GM23338 (cell line): ENCODE measurements around the gene SPATA31C1. TPM values are rescaled to one million over a fixed set of nuclear protein-coding genes. Genes with fewer than 3 reads are reported as not detected.

Source experiments
- ATAC-seq: fragments of 200-7000 bp; cut with Tn5 transposase; 3 replicates; pipeline ENCODE4 v1.9.1; 2020
- DNase-seq: peaks from one replicate; pipeline ENCODE4 v3.0.0-alpha.2; 2015; ENCODE audit warnings: low spot score
- H2AFZ ChIP-seq: fragments of 200-600 bp; sonication (generic); 2 replicates; pipeline ENCODE4 v1.8.0; 2016; ENCODE audit warnings: antibody characterized with exemption, mild to moderate bottlenecking, moderate library complexity
- H3F3A ChIP-seq: fragments of 200-600 bp; sonication (generic); replicated peaks from 2 replicates; pipeline ENCODE4 v1.8.0; 2017; ENCODE audit warnings: antibody characterized with exemption, mixed run types, low read depth
- H3K27ac ChIP-seq: fragments of 200-600 bp; sonication (generic); 2 replicates; pipeline ENCODE4 v1.6.1; 2016; ENCODE audit warnings: low read depth
- H3K27me3 ChIP-seq: fragments of 200-600 bp; sonication (generic); 2 replicates; pipeline ENCODE4 v1.8.0; 2016; ENCODE audit warnings: mild to moderate bottlenecking, mixed run types, moderate library complexity; ENCODE audit not compliant: insufficient read depth
- H3K36me3 ChIP-seq: fragments of 200-600 bp; sonication (generic); 2 replicates; pipeline ENCODE4 v1.8.0; 2016; ENCODE audit warnings: mild to moderate bottlenecking; ENCODE audit not compliant: insufficient read depth
- H3K4me1 ChIP-seq: fragments of 200-600 bp; sonication (generic); 2 replicates; pipeline ENCODE4 v1.8.0; 2016; ENCODE audit warnings: mild to moderate bottlenecking, moderate library complexity; ENCODE audit not compliant: insufficient read depth
- H3K4me2 ChIP-seq: fragments of 200-600 bp; sonication (generic); 2 replicates; pipeline ENCODE4 v1.7.1; 2017; ENCODE audit warnings: mixed run types
- H3K4me3 ChIP-seq: fragments of 200-600 bp; sonication (generic); 2 replicates; pipeline ENCODE4 v1.6.1; 2016; ENCODE audit warnings: mixed run types
- H3K79me2 ChIP-seq: fragments of 200-600 bp; sonication (generic); replicated peaks from 2 replicates; pipeline ENCODE4 v1.8.0; 2017; ENCODE audit warnings: mild to moderate bottlenecking; ENCODE audit not compliant: insufficient read depth
- H3K9me2 ChIP-seq: fragments of 200-600 bp; sonication (generic); 2 replicates; pipeline ENCODE4 v1.8.0; 2017; ENCODE audit not compliant: insufficient read depth
- H4K20me1 ChIP-seq: fragments of 200-600 bp; sonication (generic); replicated peaks from 2 replicates; pipeline ENCODE4 v1.8.0; 2017; ENCODE audit warnings: mild to moderate bottlenecking; ENCODE audit not compliant: insufficient read depth
- H3K27ac Mint-ChIP-seq: 2 replicates; pipeline ENCODE4 v1.8.0; 2020; ENCODE audit warnings: inconsistent platforms, mild to moderate bottlenecking, moderate library complexity, mixed read lengths
- H3K27me3 Mint-ChIP-seq: 3 replicates; pipeline ENCODE4 v1.8.0; 2022; ENCODE audit warnings: low read depth, mild to moderate bottlenecking, moderate library complexity, mixed read lengths, inconsistent platforms; ENCODE audit not compliant: insufficient read depth, poor library complexity
- H3K36me3 Mint-ChIP-seq: 3 replicates; pipeline ENCODE4 v1.8.0; 2021; ENCODE audit warnings: low read depth, mild to moderate bottlenecking, inconsistent platforms, moderate library complexity, mixed read lengths
- H3K4me1 Mint-ChIP-seq: 3 replicates; pipeline ENCODE4 v1.8.0; 2020; ENCODE audit warnings: mild to moderate bottlenecking, inconsistent platforms, mixed read lengths
- H3K4me3 Mint-ChIP-seq: 3 replicates; pipeline ENCODE4 v1.8.0; 2021; ENCODE audit warnings: moderate library complexity, mild to moderate bottlenecking, inconsistent platforms, mixed read lengths
- H3K9me3 Mint-ChIP-seq: 3 replicates; pipeline ENCODE4 v1.8.0; 2020; ENCODE audit warnings: moderate library complexity, mild to moderate bottlenecking, inconsistent platforms, mixed read lengths
- EZH2 ChIP-seq: fragments of 200-600 bp; sonication (generic); IDR thresholded peaks from one replicate; pipeline ENCODE4 v1.8.0; 2017; ENCODE audit warnings: antibody characterized with exemption, mild to moderate bottlenecking, low read depth; ENCODE audit not compliant: unreplicated experiment
- EZH2phosphoT487 ChIP-seq: fragments of 200-600 bp; sonication (generic); IDR thresholded peaks from one replicate; pipeline ENCODE4 v1.8.1; 2018; ENCODE audit warnings: antibody characterized with exemption; ENCODE audit not compliant: unreplicated experiment
- JUNB ChIP-seq: IDR thresholded peaks from one replicate; pipeline ENCODE4 v1.6.1; 2016; ENCODE audit warnings: antibody characterized with exemption; ENCODE audit not compliant: unreplicated experiment
- NANOG ChIP-seq: IDR thresholded peaks from 2 replicates; pipeline ENCODE4 v1.6.1; 2016; ENCODE audit warnings: antibody characterized with exemption, borderline replicate concordance
- POLR2AphosphoS5 ChIP-seq: IDR thresholded peaks from 2 replicates; pipeline ENCODE4 v1.6.1; 2016; ENCODE audit warnings: antibody characterized with exemption, low read depth
- ZNF114 ChIP-seq: fragments of 250-450 bp; sonication (Bioruptor Pico); IDR thresholded peaks from 2 replicates; pipeline ENCODE4 v1.5.0; 2020; ENCODE audit warnings: mild to moderate bottlenecking, moderate library complexity
- ZNF331 ChIP-seq: fragments of 250-450 bp; sonication (Bioruptor Pico); IDR thresholded peaks from 2 replicates; pipeline ENCODE4 v1.5.0; 2020; ENCODE audit warnings: low read depth, mild to moderate bottlenecking, moderate library complexity
- polyA plus RNA-seq: library from polyadenylated mRNA; unstranded; fragments of >200 nt; fragmentation: Nextera tagmentation; extraction: Ambion mirVana; gene quantifications from 2 replicates; pipeline ENCODE4 v1.2.1, GENCODE V29; 2016
- total RNA-seq: library from RNA; depleted of rRNA; stranded (reverse); fragments of >200 nt; shearing (Covaris generic); gene quantifications from 2 replicates; pipeline ENCODE4 v1.2.3, GENCODE V29; 2014
- TF ChIP-seq, protein P1 (sequence below): IDR thresholded peaks from 2 replicates; pipeline ENCODE4 v1.6.1; 2016; ENCODE audit warnings: antibody characterized with exemption
- TF ChIP-seq, protein P2 (sequence below), 2 experiments: fragments of 200-600 bp in 1 of 2; sonication (generic) in 1 of 2; conservative IDR thresholded peaks; 2 replicates each; pipeline versions ENCODE4 v1.5.1 to v1.6.1; 2016 to 2017; ENCODE audit warnings: antibody characterized with exemption in 2 of 2, low read depth in 2 of 2, mild to moderate bottlenecking in 2 of 2, moderate library complexity in 1 of 2
- TF ChIP-seq, protein P3 (sequence below): IDR thresholded peaks from one replicate; pipeline ENCODE4 v1.6.1; 2018; ENCODE audit warnings: antibody characterized with exemption; ENCODE audit not compliant: unreplicated experiment

SPATA31C1 gene
- total and polyA plus RNA-seq, 2 experiments from 2014 or later: not detected

DNA sequence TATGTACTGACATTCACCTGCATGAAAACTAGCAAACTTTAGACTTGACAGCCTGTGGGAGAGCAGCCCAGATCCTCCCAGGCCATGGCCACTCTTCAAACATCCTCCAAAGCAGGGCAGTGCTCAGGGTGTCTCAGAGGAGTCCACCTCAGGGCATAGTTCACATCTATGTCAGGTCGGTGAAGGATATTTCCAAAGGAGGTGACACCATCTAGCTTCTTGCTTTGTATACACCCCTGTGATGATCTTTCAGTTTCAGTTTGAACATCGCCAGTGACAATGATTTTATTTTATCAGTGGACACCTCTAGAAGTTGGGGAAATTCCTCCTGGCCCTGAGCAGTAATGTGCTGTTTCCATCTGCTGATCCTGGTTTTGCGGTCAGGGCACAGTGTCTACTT, 36.5 kb downstream of the SPATA31C1 start:
- Histone ChIP-seq H3K4me3 (no peak overlapping the region), H3K27me3 (no peaks in the 10 kb centered on the region), H3K79me2 (no peaks in the 10 kb centered on the region), H4K20me1 (no peaks in the 10 kb centered on the region), H2AFZ (no peak overlapping the region), H3K9me2 (no peaks in the 10 kb centered on the region), H3K4me1 (no peaks in the 10 kb centered on the region), H3K36me3 (no peaks in the 10 kb centered on the region), H3F3A (no peaks in the 10 kb centered on the region), H3K27ac (no peak overlapping the region), H3K4me2 (no peak overlapping the region)
- DNase-seq: no peak
- H3K27me3 Mint-ChIP-seq: peaks cover 2% of the 10 kb centered on the region
- H3K4me1 Mint-ChIP-seq: no peaks in the 10 kb centered on the region; the same call in 2 of the 3 replicates
- TF ChIP-seq EZH2phosphoT487 (no peak), EZH2 (no peak)
- no peak overlapping the region for H3K27ac Mint-ChIP-seq
- H3K36me3 Mint-ChIP-seq: peaks cover 7% of the 10 kb centered on the region; the same call in 2 of the 3 replicates
- ATAC-seq: no peak
- H3K9me3 Mint-ChIP-seq: peaks cover 22% of the 10 kb centered on the region
- H3K4me3 Mint-ChIP-seq: no peak overlapping the region

DNA sequence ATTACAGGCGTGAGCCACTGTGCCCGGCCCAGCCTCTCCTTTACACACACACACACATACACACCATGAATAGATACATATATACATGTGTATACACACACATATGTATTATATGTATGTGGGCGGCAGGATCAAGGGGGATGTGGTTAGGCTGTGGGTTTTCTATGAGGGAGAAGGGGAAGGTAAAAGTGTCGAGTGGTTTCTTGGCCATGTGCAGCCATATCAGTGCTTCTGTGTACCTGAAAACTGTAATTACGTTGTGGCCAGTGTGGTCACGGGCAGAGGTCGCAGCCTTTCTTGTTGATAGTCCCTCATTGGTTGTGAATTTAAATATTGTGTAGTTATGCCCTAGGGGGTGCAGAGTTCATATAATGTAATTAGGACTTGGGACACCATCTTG, 40.1 kb downstream of the SPATA31C1 start:
- TF ChIP-seq, protein P1, sequence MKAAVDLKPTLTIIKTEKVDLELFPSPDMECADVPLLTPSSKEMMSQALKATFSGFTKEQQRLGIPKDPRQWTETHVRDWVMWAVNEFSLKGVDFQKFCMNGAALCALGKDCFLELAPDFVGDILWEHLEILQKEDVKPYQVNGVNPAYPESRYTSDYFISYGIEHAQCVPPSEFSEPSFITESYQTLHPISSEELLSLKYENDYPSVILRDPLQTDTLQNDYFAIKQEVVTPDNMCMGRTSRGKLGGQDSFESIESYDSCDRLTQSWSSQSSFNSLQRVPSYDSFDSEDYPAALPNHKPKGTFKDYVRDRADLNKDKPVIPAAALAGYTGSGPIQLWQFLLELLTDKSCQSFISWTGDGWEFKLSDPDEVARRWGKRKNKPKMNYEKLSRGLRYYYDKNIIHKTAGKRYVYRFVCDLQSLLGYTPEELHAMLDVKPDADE: no peak
- TF ChIP-seq ZNF331: no peak
- TF ChIP-seq, protein P2, sequence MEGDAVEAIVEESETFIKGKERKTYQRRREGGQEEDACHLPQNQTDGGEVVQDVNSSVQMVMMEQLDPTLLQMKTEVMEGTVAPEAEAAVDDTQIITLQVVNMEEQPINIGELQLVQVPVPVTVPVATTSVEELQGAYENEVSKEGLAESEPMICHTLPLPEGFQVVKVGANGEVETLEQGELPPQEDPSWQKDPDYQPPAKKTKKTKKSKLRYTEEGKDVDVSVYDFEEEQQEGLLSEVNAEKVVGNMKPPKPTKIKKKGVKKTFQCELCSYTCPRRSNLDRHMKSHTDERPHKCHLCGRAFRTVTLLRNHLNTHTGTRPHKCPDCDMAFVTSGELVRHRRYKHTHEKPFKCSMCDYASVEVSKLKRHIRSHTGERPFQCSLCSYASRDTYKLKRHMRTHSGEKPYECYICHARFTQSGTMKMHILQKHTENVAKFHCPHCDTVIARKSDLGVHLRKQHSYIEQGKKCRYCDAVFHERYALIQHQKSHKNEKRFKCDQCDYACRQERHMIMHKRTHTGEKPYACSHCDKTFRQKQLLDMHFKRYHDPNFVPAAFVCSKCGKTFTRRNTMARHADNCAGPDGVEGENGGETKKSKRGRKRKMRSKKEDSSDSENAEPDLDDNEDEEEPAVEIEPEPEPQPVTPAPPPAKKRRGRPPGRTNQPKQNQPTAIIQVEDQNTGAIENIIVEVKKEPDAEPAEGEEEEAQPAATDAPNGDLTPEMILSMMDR (conservative IDR thresholded peaks at IDR 0.05; ENCODE audit: low read depth in 2 of 2): no peak
- no peak for TF ChIP-seq EZH2
- TF ChIP-seq NANOG: no peak
- Histone ChIP-seq H3K79me2 (no peaks in the 10 kb centered on the region), H3K4me1 (no peaks in the 10 kb centered on the region), H3F3A (no peaks in the 10 kb centered on the region), H2AFZ (no peak overlapping the region), H4K20me1 (no peaks in the 10 kb centered on the region), H3K27me3 (no peaks in the 10 kb centered on the region), H3K4me2 (no peak overlapping the region), H3K27ac (no peak overlapping the region), H3K36me3 (no peaks in the 10 kb centered on the region), H3K4me3 (no peak overlapping the region), H3K9me2 (peaks cover 5% of the 10 kb centered on the region; the same call in 1 of the 2 replicates)
- Mint-ChIP-seq H3K27me3 (peaks cover 2% of the 10 kb centered on the region), H3K4me3 (no peak overlapping the region), H3K9me3 (peaks cover 29% of the 10 kb centered on the region), H3K4me1 (no peaks in the 10 kb centered on the region), H3K27ac (no peak overlapping the region), H3K36me3 (peaks cover 10% of the 10 kb centered on the region; the same call in 2 of the 3 replicates)
- DNase-seq (no peak), ATAC-seq (no peak)

DNA sequence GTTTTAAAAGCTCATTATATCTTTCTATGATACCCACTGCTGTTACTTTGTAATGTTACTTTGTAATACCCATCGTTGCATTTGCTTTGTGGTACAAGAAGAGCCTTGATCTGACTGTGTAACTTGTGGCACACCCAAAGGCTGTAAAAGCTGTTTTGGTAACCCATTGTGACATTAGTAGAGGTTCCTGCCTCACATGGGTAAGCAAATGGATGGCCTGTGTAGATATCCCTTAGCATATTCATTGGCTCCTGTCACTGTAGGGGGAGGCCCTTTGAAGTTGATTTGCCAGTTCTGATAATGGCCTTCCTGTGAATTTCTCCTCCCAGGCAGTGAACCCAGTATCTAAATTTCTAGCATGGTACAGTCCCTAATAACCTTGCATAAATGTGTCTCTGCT, 40.8 kb downstream of the SPATA31C1 start:
- no peaks in the 10 kb centered on the region for H4K20me1 ChIP-seq
- H3K36me3 Mint-ChIP-seq: peaks cover 10% of the 10 kb centered on the region; the same call in 2 of the 3 replicates
- H3K4me3 Mint-ChIP-seq: no peak overlapping the region
- H3K79me2 ChIP-seq: no peaks in the 10 kb centered on the region
- H3K27ac Mint-ChIP-seq: no peak overlapping the region
- H3F3A ChIP-seq: no peaks in the 10 kb centered on the region
- H2AFZ ChIP-seq: no peak overlapping the region
- no peaks in the 10 kb centered on the region for H3K4me1 Mint-ChIP-seq
- H3K4me3 ChIP-seq: no peak overlapping the region
- no peak overlapping the region for H3K27ac ChIP-seq
- no peak overlapping the region for H3K4me2 ChIP-seq
- no peak for DNase-seq
- H3K27me3 Mint-ChIP-seq: peaks cover 2% of the 10 kb centered on the region
- H3K9me2 ChIP-seq: peaks cover 5% of the 10 kb centered on the region; the same call in 1 of the 2 replicates
- H3K4me1 ChIP-seq: no peaks in the 10 kb centered on the region
- ATAC-seq: no peak
- peaks cover 29% of the 10 kb centered on the region for H3K9me3 Mint-ChIP-seq
- H3K36me3 ChIP-seq: no peaks in the 10 kb centered on the region
- no peaks in the 10 kb centered on the region for H3K27me3 ChIP-seq
- TF ChIP-seq, protein P3, sequence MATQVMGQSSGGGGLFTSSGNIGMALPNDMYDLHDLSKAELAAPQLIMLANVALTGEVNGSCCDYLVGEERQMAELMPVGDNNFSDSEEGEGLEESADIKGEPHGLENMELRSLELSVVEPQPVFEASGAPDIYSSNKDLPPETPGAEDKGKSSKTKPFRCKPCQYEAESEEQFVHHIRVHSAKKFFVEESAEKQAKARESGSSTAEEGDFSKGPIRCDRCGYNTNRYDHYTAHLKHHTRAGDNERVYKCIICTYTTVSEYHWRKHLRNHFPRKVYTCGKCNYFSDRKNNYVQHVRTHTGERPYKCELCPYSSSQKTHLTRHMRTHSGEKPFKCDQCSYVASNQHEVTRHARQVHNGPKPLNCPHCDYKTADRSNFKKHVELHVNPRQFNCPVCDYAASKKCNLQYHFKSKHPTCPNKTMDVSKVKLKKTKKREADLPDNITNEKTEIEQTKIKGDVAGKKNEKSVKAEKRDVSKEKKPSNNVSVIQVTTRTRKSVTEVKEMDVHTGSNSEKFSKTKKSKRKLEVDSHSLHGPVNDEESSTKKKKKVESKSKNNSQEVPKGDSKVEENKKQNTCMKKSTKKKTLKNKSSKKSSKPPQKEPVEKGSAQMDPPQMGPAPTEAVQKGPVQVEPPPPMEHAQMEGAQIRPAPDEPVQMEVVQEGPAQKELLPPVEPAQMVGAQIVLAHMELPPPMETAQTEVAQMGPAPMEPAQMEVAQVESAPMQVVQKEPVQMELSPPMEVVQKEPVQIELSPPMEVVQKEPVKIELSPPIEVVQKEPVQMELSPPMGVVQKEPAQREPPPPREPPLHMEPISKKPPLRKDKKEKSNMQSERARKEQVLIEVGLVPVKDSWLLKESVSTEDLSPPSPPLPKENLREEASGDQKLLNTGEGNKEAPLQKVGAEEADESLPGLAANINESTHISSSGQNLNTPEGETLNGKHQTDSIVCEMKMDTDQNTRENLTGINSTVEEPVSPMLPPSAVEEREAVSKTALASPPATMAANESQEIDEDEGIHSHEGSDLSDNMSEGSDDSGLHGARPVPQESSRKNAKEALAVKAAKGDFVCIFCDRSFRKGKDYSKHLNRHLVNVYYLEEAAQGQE: no peak
- TF ChIP-seq ZNF114 (CRISPR knock-in tag): no peak
- no peak for TF ChIP-seq ZNF331
- no peak for TF ChIP-seq EZH2
- TF ChIP-seq, protein P2 (conservative IDR thresholded peaks at IDR 0.05; ENCODE audit: low read depth in 2 of 2): no peak
- no peak for TF ChIP-seq JUNB
- TF ChIP-seq POLR2AphosphoS5: no peak
- TF ChIP-seq NANOG: no peak
